ENCODE data around the gene COL6A3. TPM values are rescaled to one million over a fixed set of nuclear protein-coding genes. Genes with fewer than 3 reads are reported as not detected.

COL6A3 gene
- total RNA-seq, 1 experiment from 2014 or later, result 0.81 TPM

DNA sequence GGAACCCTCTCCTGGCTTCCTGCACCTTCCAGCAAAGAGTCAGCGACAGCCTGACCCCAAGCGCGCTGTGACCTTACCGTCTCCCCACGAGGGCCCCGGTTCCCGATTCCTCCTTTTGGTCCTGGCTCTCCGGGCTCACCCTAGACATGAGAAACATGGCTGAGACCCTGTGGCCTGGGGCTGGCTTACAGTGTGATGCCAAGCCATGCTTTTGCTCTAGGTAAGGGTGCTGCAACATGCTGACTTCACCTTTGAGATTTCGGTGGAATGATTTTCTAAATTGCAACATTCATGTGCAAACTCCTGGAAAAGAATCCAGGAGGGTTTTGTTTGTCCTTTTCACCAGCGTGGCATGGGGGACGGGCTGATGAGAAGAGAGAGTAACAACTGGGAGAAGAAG lies 63.9 kb downstream of the COL6A3 start:
- no CpG with 5 or more reads among the region's 11 CpGs for WGBS (ENCODE audit: extremely low coverage, insufficient read length, low lambda C conversion rate)
- no peak overlapping the region for H2AFZ ChIP-seq (ENCODE audit: low read length)
- H3K23me2 ChIP-seq (ENCODE audit: insufficient read length, low read depth, low read length, poor library complexity, severe bottlenecking), result no peaks in the 10 kb centered on the region
- no peak overlapping the region for H3K9ac ChIP-seq (ENCODE audit: extremely low read depth, insufficient read length, low read length)
- no peak overlapping the region for H3K4me3 Mint-ChIP-seq
- no peak overlapping the region for H4K8ac ChIP-seq (replicated peaks; ENCODE audit: insufficient read length, low read depth, low read length)
- no peak overlapping the region for H3K4me2 ChIP-seq (ENCODE audit: insufficient read depth, insufficient read length, low read length)
- H3K36me3 Mint-ChIP-seq (ENCODE audit: insufficient read depth in 1 of 3, low read depth in 3 of 3), result no peaks in the 10 kb centered on the region
- no peak overlapping the region for H2AK5ac ChIP-seq (ENCODE audit: insufficient read length, low read length)
- H3K79me2 ChIP-seq (ENCODE audit: insufficient read depth, low read length), result no peaks in the 10 kb centered on the region
- H3K4ac ChIP-seq (ENCODE audit: low read depth, low read length), result no peak overlapping the region
- H3K27me3 Mint-ChIP-seq (ENCODE audit: low read depth), result peaks cover 42% of the 10 kb centered on the region
- H3K27ac Mint-ChIP-seq, result no peak overlapping the region
- no peak overlapping the region for H2BK15ac ChIP-seq (ENCODE audit: low read depth, low read length)
- no peaks in the 10 kb centered on the region for H3K79me1 ChIP-seq (ENCODE audit: insufficient read depth, low read depth, low read length, poor library complexity, severe bottlenecking)
- H3K4me1 Mint-ChIP-seq, result peaks cover 19 to 22% of the 10 kb centered on the region in 2 experiments
- no peak overlapping the region for H3T11ph ChIP-seq (ENCODE audit: low read length)
- no peaks in the 10 kb centered on the region for H3K27me3 ChIP-seq (ENCODE audit: insufficient read depth, low read length)
- H3K18ac ChIP-seq (ENCODE audit: insufficient read length, low read depth, low read length), result no peak overlapping the region
- no peak overlapping the region for H4K91ac ChIP-seq (ENCODE audit: insufficient read length, low read depth, low read length)
- no peak overlapping the region for H2BK20ac ChIP-seq (ENCODE audit: low read depth, low read length, poor library complexity, severe bottlenecking)
- H2BK5ac ChIP-seq (ENCODE audit: insufficient read length, low read length), result no peak overlapping the region
- DNase-seq, result no peak
- no peak overlapping the region for H3K56ac ChIP-seq (ENCODE audit: insufficient read length, low read depth, low read length)
- no peak overlapping the region for H3K14ac ChIP-seq (ENCODE audit: insufficient read depth, low read length)
- no peaks in the 10 kb centered on the region for H4K20me1 ChIP-seq (ENCODE audit: control insufficient read depth, insufficient read depth, insufficient read length)
- H3K9me3 Mint-ChIP-seq, result no peaks in the 10 kb centered on the region
- H3K9me3 ChIP-seq (ENCODE audit: control insufficient read depth, low read depth, low read length), result no peaks in the 10 kb centered on the region
- no peak overlapping the region for H3K23ac ChIP-seq (ENCODE audit: insufficient read length, low read depth, low read length)
- no peak overlapping the region for H2BK12ac ChIP-seq (ENCODE audit: insufficient read length, low read depth, low read length)
- H3K4me1 ChIP-seq (ENCODE audit: insufficient read depth, low read length), result no peaks in the 10 kb centered on the region; the same call in 1 of the 2 replicates
- H3K27ac ChIP-seq (ENCODE audit: insufficient read length, low read depth, low read length), result no peak overlapping the region
- no peak overlapping the region for H2BK120ac ChIP-seq (ENCODE audit: low read depth, low read length, poor library complexity, severe bottlenecking)
- no peak for TF ChIP-seq CTCF (conservative IDR thresholded peaks at IDR 0.05)
- no peak overlapping the region for H4K5ac ChIP-seq (ENCODE audit: insufficient read length, low read depth, low read length)

All from H9 (cell line).